Ascending aorta (tissue), 2 donors: ENCODE results near the gene OXT. TPM values are rescaled to one million over a fixed set of nuclear protein-coding genes. Genes with fewer than 3 reads are reported as not detected.
A peak's percentile ranks its signal among the peaks of the same experiment; 100 is the strongest.

Experiments used
- DNase-seq, 2 donors: peaks; one replicate each; pipeline ENCODE4 v3.0.0-alpha.2; 2019; ENCODE audit warnings: low spot score in 2 of 2
- H3K27ac ChIP-seq, 2 donors: fragments of 200-600 bp; sonication (generic); one replicate each; pipeline ENCODE4 v1.5.1; 2016 to 2017; ENCODE audit warnings: mild to moderate bottlenecking in 1 of 2
- H3K27me3 ChIP-seq: fragments of 200-600 bp; sonication (generic); one replicate; pipeline ENCODE4 v1.5.1; 2017
- H3K36me3 ChIP-seq, 2 donors: fragments of 200-600 bp; sonication (generic); one replicate each; pipeline ENCODE4 v1.5.1; 2016
- H3K4me1 ChIP-seq, 2 donors: fragments of 200-600 bp; sonication (generic); one replicate each; pipeline ENCODE4 v1.5.1; 2016 to 2017; ENCODE audit warnings: mild to moderate bottlenecking in 1 of 2
- H3K4me3 ChIP-seq, 2 donors: fragments of 200-600 bp; sonication (generic); one replicate each; pipeline ENCODE4 v1.5.1; 2016 to 2017; ENCODE audit warnings: mild to moderate bottlenecking in 1 of 2
- H3K9me3 ChIP-seq, 2 donors: fragments of 200-600 bp; sonication (generic); one replicate each; pipeline ENCODE4 v1.5.1; 2016
- intact Hi-C: fragments of 100-400 bp; cut with DNase I; formaldehyde crosslinking; loops from one replicate; pipeline ENCODE4 v1.15.1; 2023
- total RNA-seq: library from RNA; depleted of rRNA; stranded (reverse); fragments of >200 nt; gene quantifications from one replicate; pipeline ENCODE4 v1.1.0, GENCODE V29; 2016
- TF ChIP-seq, protein P1 (sequence below), 3 experiments: fragments of 200-600 bp in 2 of 3; fragments of 450-650 bp in 1 of 3; sonication (generic) in 2 of 3; IDR thresholded peaks; one replicate each; pipeline ENCODE4 v1.5.1; 2016 to 2019; ENCODE audit warnings: antibody characterized with exemption in 3 of 3, mild to moderate bottlenecking in 1 of 3, moderate library complexity in 1 of 3

Gene OXT
- total RNA-seq, 1 donor from 2014 or later = not detected

DNA sequence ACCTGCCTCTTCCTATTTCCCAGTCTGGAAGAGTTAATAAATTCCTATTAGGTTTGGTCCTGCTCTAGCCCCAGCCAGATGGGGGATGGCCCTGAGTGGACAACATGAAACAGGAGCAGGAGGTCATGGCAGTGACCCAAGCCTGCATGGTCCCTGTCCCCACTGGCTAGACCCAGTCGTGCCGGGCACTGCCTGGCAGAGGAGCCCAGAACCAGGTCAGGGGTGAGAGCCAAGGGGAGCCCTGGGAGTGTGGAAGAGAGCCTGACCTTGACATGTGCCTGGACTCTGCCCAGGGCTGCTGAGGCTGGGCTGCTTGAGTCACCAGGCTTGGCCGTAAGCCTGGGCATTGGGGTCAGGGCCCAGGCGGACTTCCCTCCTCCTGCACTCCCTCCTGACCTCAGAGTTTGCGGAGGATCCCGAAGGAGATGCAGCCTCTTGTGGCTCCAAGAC, 9.5 kb downstream of the OXT start:
- TF ChIP-seq, protein P1, sequence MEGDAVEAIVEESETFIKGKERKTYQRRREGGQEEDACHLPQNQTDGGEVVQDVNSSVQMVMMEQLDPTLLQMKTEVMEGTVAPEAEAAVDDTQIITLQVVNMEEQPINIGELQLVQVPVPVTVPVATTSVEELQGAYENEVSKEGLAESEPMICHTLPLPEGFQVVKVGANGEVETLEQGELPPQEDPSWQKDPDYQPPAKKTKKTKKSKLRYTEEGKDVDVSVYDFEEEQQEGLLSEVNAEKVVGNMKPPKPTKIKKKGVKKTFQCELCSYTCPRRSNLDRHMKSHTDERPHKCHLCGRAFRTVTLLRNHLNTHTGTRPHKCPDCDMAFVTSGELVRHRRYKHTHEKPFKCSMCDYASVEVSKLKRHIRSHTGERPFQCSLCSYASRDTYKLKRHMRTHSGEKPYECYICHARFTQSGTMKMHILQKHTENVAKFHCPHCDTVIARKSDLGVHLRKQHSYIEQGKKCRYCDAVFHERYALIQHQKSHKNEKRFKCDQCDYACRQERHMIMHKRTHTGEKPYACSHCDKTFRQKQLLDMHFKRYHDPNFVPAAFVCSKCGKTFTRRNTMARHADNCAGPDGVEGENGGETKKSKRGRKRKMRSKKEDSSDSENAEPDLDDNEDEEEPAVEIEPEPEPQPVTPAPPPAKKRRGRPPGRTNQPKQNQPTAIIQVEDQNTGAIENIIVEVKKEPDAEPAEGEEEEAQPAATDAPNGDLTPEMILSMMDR (IDR thresholded peaks at IDR 0.05) = no peak
- peaks cover 20% of the 10 kb centered on the region for H3K27me3 ChIP-seq
- DNase-seq = peak in 1 of 2 donors; percentile 18
- intact Hi-C loops = no loop called here
- H3K4me3 ChIP-seq = no peak overlapping the region
- no peak overlapping the region for H3K27ac ChIP-seq
- no peaks in the 10 kb centered on the region for H3K9me3 ChIP-seq
- H3K36me3 ChIP-seq = no peaks in the 10 kb centered on the region
- H3K4me1 ChIP-seq = peaks cover 0 to 2% of the 10 kb centered on the region in 2 donors

- Histone ChIP-seq H3K27me3 (peaks cover 20% of the 10 kb centered on the region), H3K36me3 (no peaks in the 10 kb centered on the region), H3K4me3 (no peak overlapping the region), H3K27ac (no peak overlapping the region), H3K9me3 (no peaks in the 10 kb centered on the region), H3K4me1 (peaks cover 0 to 2% of the 10 kb centered on the region in 2 donors)
- intact Hi-C loops = no loop called here
- no peak for DNase-seq
- TF ChIP-seq, protein P1 (IDR thresholded peaks at IDR 0.05) = no peak
These were observed 10.2 kb downstream of the OXT start for GRCh38 chr20:3081641-3082040.

DNA sequence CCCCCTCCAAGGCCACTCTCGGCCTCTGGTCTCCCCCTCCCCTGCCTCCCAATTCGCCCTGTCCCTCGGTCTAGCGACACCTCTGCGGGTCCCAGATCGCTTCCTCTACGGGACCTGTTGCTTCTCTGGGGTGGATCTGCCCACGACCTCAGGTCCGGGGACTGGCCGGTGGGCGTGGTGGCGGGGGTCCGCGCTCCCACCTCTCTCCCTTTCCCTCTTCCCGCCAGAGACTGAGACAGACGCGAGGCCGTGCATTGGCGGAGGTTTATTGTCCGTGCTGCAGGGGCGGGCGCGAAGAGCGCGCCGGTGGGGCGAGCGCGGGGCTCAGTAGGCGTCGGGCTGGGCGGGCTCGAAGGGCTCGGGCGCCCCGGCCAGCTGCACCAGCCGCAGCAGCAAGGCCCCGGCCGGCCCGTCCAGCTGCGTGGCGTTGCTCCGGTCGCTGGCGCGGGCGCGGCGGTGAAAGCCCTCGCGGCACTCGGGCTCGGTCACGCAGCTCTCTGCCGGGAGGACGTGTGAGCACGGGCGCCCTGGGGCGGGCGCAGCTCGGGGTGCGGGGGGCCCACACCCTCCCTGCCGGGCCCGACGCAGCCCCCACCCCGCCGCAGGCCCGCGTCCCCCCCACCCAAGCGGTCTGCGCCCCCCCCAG, 11.0 kb downstream of the OXT start:
- TF ChIP-seq, protein P1 (IDR thresholded peaks at IDR 0.05) = no peak
- Histone ChIP-seq H3K4me3 (peak overlapping the region; percentile 55 to 57), H3K27me3 (peaks cover 20% of the 10 kb centered on the region), H3K9me3 (no peaks in the 10 kb centered on the region), H3K27ac (no peak overlapping the region), H3K4me1 (peaks cover 0 to 2% of the 10 kb centered on the region in 2 donors), H3K36me3 (no peaks in the 10 kb centered on the region)
- intact Hi-C loops = no loop called here
- DNase-seq = no peak

DNA sequence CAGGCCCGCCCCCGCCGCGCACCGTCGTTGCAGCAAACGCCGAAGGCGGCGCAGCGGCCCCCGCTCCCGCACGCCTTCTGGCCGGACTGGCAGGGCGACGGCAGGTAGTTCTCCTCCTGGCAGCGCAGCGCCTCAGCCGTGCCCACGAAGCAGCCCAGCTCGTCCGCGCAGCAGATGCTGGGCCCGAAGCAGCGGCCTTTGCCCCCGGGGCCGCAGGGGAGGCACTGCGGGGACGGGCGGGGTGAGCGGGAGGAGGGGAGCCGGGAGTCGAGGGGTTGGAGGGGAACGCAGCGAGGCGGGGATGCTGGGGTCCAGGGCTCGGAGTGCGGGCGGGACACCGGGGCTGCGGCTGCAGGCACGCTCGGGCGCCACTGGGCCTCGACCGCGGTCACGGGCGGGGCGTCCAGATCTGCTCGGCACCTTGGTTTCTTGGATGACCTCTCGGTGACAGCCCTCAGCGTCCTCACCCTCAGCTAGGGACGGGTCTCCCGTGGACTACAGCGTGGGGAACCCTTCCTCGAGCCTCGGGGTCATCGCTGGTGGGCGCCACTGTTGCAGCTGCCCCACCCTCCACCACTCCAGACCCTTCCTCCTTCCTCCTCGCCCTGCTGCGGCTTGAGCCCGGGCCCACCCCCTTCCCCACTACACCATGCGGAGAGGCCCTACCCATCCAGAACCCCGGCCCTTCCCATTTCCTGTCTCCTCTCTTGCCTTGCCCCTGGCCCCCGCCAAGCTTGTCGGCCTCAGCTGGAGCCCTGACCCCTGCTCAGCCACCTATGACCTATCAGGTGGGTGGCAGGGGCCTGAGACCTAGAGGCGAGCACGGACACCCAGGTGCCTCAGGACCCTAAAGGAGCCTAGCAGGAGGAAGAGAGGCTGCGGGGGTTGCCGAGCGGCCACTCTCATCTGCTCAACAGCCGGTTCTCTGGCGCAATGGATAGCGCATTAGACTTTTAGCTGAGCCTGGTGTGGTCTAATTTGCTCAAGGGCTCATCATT, 11.8 kb downstream of the OXT start:
- H3K4me1 ChIP-seq = peaks cover 0 to 2% of the 10 kb centered on the region in 2 donors
- no peaks in the 10 kb centered on the region for H3K36me3 ChIP-seq
- no peak for DNase-seq
- H3K27ac ChIP-seq = no peak overlapping the region
- intact Hi-C loops = no loop called here
- peak overlapping the region; percentile 55 to 57 for H3K4me3 ChIP-seq
- TF ChIP-seq, protein P1 (IDR thresholded peaks at IDR 0.05) = no peak
- H3K9me3 ChIP-seq = no peaks in the 10 kb centered on the region
- peaks cover 20% of the 10 kb centered on the region for H3K27me3 ChIP-seq

GRCh38 chr20:3084283-3084985, 13.0 kb downstream of the OXT start, which contains the start of gene AVP:
AVP (minus strand) TSS chr20:3084724; CDS start chr20:3084674, 50 bp downstream.
- TF ChIP-seq, protein P1 (IDR thresholded peaks at IDR 0.05) = no peak
- H3K36me3 ChIP-seq = no peaks in the 10 kb centered on the region
- H3K27me3 ChIP-seq = peaks cover 20% of the 10 kb centered on the region
- H3K9me3 ChIP-seq = no peaks in the 10 kb centered on the region
- intact Hi-C loops = no loop called here
- H3K4me1 ChIP-seq = peaks cover 0 to 2% of the 10 kb centered on the region in 2 donors
- DNase-seq = no peak
- no peak within 1 kb of the TSS for H3K4me3 ChIP-seq
- no peak within 1 kb of the TSS for H3K27ac ChIP-seq
